Fibroblast of peridontal ligament (primary cell): Measurements from ENCODE around the gene AVP.

Experiments
- DNase-seq: peaks from one replicate; pipeline ENCODE4 v3.0.0-alpha.2; 2010; ENCODE audit errors: extremely low read depth

The AVP gene

DNA sequence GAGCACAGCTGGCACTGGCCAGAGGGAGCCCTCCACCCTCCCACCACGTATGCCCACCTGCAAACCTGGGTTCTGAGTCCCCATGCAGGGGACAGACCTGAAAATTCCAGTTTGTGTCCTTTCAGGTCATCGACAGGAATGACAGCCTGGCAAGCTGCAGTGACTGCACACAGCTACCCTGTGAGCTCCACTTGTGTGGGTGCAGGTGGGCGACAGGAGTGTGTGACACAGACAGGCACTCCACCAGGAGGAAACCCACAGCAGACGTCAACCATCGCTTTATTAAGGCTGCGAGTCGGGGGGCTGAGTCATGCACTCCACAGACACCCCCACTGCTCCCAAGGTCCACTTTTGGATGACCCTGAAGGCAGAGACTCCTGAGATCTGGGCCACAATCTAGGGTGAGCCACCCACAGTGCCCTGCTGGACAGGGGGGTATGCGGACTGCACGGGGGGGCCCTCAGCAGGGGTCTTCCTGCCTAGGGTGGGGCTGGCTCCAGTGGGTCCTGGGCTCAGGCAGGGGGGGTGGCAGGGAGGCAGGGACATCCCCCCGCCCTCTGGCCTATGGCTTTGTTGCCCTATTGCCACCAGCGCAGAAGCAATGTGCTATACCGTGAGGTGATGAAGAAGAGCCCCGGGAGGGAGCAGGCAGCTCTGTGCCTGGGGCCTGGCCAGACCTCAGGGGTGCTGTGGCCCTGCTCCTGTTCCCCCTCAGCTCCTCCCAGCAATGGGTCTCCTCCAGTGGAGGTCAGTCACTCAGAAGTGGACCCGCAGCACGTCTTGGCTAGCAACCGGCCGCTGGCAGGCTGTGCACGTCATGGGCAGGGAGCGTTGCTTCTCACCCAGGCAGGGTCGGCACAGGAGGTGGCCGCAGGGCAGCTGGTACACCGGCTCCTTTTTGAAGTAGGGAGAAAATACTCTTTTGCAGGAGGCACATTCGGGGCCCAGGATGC is 25.1 kb upstream of the AVP start:
- no peak for DNase-seq

DNA sequence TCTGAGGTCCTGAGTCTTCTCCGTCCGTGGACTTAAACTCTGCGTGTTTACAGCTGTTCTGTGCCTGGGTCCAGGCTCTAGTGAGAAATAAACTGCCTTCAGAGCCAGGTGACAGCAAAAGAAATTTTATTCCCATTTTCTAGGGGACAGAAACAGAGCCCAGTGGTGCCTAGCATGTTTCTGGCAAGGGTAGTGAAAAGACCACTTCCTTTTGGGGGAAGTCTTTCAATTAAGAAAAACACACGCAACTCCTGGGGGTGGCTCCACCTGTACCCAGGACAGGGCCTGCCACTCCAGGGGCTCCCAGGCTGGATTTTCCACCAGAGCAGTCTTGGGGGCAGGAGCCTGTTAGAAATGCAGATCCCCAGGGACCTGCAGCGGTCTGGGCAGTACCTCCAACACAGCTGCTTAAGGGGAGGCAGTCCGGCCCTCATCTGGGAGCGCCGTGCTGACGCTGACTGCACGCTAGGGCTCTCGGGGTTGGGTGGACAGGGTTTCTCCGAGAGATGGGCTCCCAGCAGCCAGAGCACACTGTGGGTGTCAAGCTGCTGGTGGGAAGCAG is 23.0 kb upstream of the AVP start:
- no peak for DNase-seq

DNA sequence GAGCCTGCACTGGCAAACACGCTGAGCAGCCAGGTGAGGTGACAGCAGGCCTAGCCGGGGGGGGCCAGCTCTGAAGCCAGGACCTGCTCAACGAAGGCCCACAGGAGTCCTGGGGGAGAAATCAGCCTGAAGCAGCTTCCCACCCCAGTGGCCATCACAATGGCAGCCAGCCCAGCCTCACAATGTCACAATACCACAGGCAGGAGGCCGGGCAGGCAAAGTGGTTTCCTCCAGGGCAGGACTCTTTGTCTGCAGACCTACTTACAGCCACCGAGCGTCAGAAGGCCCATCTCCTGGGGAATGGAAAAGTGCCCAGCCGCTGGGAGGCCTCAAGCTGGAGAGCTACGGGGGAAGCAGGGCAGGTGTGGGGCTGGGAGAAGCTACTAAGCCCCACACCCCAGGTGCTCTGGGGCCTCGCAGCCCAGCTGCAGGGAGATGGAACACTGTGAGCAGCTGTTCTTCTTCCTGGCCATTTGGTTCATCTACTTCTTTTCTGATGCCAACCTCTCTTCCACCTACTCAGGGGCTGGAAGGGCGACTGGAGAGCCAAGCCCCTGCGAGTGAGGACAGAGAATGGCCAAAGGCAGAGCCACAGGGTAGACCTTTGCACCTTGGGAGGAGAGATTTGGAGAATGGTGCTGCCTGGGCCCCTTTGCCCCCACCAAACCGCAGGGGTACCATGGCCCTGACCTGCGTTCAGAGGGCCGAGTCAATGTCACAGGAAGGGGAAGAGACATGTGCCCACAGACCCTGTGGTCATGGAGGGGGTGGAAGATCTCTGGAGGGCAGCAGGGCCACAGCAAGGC is 22.3 kb upstream of the AVP start:
- no peak for DNase-seq

- DNase-seq: no peak
Observed at GRCh38 chr20:3106185-3106584, 21.7 kb upstream of the AVP start.

GRCh38 chr20:3105256-3106137 is 21.0 kb upstream of the AVP start:
- DNase-seq: no peak

DNA sequence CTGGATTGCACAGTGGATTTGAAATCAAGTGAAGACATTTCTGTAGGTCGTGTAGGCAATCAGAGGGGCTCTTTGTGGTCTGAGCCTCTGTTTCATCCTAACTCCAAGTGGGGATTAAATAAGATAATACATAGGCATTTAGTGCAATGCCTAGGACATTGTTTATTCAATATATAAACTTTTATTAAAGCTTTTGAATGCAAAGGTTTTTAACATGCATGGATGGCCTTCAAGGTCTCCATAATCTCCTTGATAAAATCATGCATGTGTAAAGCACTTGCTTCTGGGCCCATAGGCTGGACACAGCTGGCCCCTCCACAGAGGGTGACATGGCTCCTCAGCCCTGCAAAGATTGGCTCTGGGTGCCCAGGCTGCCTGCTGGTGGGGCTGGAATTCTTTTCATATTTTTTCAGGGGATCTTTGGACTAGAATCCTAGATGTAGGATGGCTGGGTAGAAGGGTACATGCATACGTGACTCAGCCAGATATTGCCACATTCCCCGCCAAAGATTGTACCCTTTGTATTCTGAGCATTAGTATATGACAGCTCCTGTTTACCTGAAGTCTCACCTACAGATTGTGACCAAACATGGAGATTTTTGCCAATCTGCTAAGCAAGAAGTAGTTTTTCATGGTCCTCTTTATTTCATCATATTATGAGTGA is 19.0 kb upstream of the AVP start:
- no peak for DNase-seq

DNA sequence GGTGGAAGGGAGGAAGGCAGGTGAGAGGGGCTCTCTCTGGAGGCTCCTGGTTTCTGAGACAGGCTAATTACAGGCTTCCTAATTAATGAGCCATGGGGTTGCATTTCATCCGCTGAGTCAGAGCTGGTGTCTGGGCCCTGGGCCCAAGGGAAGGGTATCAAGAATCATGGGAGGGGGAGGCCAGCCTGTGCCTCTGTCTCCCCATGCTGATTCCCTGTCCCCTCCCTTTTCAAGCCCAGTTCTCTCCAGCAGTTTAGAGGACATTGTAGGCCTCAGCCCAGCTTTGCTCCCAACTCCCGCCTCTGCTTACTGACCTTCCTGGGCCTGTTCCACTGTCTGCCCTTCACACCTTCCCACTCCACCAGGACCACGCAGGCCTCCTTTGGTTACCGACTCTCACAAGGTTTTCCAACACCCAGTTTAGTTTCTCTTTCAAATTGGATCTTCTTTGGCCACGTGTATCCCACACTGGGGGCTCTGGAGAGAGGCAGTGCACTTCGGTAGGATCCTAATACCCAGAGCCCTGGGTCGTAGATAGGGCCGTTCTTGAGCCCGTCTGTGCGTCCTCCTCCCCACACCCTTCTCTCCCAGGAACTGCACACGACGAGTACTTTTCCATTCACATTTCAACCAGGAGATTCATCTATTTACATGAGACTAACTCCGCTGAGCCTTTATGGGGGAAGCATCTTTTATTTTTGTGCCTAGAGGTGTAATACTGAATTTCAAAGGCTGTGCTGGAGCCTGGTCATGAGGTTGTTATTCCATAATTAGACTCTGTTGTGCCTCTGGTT is 18.2 kb upstream of the AVP start:
- DNase-seq: no peak

DNA sequence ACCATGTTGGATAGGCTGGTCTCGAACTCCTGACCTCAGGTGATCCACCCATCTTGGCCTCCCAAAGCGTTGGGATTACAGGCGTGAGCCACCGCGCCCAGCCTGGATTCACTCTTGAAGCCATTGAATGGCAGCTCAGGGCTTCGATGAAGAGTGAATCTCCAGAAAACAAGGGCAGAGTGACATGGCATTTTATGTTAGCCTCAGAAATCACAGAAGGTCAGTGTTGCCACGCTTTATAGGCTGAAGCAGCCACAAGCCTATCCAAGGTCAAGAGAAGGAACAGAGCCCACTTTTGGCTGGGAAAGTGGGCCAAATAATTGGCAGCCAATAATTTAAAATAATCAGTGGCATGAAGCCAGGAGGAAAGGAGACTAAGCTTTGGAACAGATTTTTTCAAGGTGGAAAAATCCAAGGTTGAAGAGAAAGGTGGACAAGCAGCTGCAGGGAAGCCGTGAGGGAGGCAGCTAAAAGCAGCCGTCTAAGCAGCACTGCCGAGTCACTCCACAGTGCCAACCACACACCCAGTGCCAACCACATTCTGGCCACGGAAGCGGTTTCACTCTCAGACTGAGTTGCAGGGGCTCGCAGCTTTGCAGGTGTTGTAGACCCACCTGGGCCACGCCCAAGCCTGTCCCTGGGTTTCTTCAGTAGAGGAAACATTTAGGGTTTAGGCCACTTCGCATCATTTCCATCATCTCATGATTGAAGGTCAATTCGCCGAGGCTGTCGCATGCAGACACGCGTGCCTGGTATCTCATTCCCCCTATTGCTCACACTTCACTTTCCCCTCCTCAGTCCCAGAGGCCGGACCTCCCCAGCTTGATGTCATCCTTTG is 17.4 kb upstream of the AVP start:
- DNase-seq: no peak

- no peak for DNase-seq
Observed at GRCh38 chr20:3101251-3101650, 16.7 kb upstream of the AVP start.

GRCh38 chr20:3100480-3100879 is 16.0 kb upstream of the AVP start:
- DNase-seq: no peak

DNA sequence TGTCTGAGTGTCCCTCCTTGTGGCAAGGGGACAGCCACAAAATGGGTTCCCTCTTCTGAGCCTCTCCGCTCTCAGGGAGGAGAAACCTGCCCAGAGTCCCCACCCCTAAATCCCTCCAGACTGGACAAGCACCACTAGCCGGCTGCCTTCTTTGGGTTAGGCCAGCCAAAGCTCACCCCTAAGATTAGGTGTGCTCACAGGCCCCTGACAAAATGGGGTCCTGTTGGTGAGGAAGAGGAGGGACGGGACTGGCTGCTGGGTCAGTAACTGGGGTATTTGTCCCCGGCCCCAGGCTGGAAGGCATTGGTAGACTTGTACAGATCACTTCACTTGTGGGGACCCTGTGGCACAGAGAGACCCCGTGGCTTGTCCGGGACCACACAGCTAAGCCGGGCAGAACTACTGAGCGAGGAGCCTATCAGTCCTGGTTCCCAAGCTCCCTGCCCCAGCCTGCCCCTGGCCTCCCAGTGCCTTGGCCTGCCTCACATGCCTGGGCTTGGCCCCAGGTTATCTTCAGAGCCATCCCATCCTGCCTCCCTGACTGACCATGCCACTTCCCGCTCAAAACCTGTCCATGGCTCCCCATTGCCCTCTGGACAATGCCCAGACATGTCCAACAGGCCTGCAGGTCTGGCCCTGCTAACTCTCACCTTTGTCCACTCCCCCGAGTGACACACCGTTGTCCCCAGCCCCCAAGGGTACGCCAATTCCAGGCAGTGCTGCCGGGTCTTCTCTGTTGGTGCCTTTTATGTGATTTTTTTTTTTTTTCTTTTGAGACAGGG is 10.5 kb upstream of the AVP start:
- no peak for DNase-seq

- no peak for DNase-seq
Observed at GRCh38 chr20:3093861-3094361, 9.4 kb upstream of the AVP start.

GRCh38 chr20:3092611-3093379 is 8.3 kb upstream of the AVP start:
- DNase-seq: no peak

DNA sequence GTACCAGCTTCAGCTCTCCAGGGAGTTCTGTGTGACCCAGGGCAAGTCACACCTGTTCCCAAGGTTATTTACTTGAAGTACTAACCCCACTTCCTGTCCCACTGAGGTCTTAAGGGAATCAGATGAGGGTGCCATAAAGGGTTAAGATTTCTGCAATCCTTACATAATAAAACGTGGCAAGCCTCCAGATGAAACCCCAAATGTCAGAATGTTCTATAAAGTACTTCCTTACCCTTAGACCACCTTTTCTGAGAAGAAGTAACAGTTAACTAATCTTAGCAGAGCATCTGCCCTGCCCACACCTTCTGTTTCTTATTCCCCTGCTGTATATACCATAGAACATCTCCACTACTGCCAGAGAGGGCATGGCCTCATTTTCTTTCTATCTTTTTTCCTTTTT is 6.0 kb upstream of the AVP start:
- no peak for DNase-seq

GRCh38 chr20:3088031-3088430 is 3.5 kb upstream of the AVP start:
- no peak for DNase-seq

GRCh38 chr20:3085571-3086072 is 1.1 kb upstream of the AVP start:
- no peak for DNase-seq

DNA sequence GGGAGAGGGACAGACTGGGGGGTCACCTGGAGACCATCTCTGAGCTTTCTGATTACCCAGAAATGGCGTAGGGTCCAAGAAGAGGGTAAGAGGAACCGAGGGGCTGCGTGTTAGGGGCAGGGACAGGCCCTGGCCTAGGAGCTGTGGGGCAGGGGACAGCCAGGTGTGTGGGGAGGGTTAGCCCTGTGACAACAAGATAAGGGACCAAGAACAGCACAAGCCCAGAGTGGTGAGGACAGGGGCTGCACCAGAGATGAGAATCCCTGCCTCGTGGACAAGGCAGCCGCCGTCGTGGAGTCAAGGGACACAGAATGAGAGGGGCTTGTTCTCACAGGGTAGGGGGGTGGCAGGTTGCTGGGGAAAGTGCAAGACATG is 449 bp upstream of the AVP start:
- DNase-seq: no peak
